Loucy (cell line): ENCODE results near the gene NADK2.

Experiments used
- EZH2phosphoT487 ChIP-seq: fragments of 200-600 bp; IDR thresholded peaks from 2 replicates; pipeline ENCODE4 v1.6.1; 2018; ENCODE audit warnings: antibody characterized with exemption, mild to moderate bottlenecking, moderate library complexity, borderline replicate concordance
- TF ChIP-seq, protein P1 (sequence below): fragments of 200-600 bp; sonication (generic); conservative IDR thresholded peaks from 2 replicates; pipeline ENCODE4 v1.5.1; 2014; ENCODE audit warnings: mild to moderate bottlenecking, antibody characterized with exemption, low read length

DNA sequence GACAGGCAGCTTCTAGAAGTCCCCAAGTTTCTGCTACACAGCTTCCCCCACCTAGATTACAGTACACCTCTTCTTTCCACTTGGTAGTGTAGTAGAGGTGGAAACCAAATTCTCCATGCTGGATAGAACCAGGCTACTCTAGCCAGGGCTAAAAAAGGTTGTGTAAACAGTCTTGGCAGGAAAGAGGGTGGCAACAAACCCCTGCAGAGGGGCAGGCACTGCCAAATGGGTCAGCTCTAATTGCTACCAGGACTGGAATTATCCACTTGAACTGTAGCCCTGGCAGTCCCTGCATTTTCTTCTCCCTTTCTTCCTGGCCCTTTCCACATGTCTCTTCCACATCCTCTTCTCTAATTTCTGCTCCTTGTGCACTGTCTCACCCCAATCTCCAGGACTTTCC is 35.1 kb upstream of the NADK2 start:
- TF ChIP-seq, protein P1, sequence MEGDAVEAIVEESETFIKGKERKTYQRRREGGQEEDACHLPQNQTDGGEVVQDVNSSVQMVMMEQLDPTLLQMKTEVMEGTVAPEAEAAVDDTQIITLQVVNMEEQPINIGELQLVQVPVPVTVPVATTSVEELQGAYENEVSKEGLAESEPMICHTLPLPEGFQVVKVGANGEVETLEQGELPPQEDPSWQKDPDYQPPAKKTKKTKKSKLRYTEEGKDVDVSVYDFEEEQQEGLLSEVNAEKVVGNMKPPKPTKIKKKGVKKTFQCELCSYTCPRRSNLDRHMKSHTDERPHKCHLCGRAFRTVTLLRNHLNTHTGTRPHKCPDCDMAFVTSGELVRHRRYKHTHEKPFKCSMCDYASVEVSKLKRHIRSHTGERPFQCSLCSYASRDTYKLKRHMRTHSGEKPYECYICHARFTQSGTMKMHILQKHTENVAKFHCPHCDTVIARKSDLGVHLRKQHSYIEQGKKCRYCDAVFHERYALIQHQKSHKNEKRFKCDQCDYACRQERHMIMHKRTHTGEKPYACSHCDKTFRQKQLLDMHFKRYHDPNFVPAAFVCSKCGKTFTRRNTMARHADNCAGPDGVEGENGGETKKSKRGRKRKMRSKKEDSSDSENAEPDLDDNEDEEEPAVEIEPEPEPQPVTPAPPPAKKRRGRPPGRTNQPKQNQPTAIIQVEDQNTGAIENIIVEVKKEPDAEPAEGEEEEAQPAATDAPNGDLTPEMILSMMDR: no peak
- TF ChIP-seq EZH2phosphoT487: no peak
